Heart left ventricle (tissue), 13 donors: Measurements from ENCODE around the gene CHST11.

Experiments
- CTCF ChIP-seq, 12 donors: fragments of 200-600 bp; sonication (generic) in 4 of 12; IDR thresholded peaks; one replicate each; pipeline versions ENCODE4 v1.5.0 to v1.8.0; 2018 to 2022; ENCODE audit warnings: antibody characterized with exemption in 12 of 12, mild to moderate bottlenecking in 5 of 12
- POLR2A ChIP-seq, 2 donors: fragments of 450-650 bp; IDR thresholded peaks; one replicate each; pipeline ENCODE4 v1.6.1; 2017; ENCODE audit warnings: antibody characterized with exemption in 2 of 2, mild to moderate bottlenecking in 2 of 2, moderate library complexity in 2 of 2
- donor health status: ischemic (EF 13 %, LVEDD 7.1; RV severe dilation, severe dysfunction).
- donor health status: DM: no; HTN: yes; CAD: no.
- donor health status: DM: no; HTN: no; CAD: no.
- donor health status: ischemic (EF 25% LVEDD 6.9; RV normal size, moderate dysfunction).
- donor health status: ischemic (EF 25% LVEDD 5.7; RV mildly dilated, moderate dysfunction).
- donor health status: ischemic (EF 35%, LVEDD 5.7; RV mildly dilated, moderate dysfunction).
- donor health status: nonischemic (EF 11% LVEDD 7.7; RV severe dilation, severe dysfunction).
- donor health status: DM: yes; HTN: yes; CAD: no.
- donor health status: PGD.
- donor health status: ischemic (EF 29% LVEDD 5.4; RV normal size, mild dysfunction).
- donor health status: nonischemic (EF 23%, LVEDD 6.1; RV moderate dilation, normal function).

- TF ChIP-seq CTCF (IDR thresholded peaks at IDR 0.05) (no peak), POLR2A (IDR thresholded peaks at IDR 0.05) (no peak)
Observed at GRCh38 chr12:104623883-104624282, 167.1 kb downstream of the CHST11 start.
